Right atrium auricular region (tissue), 2 donors: ENCODE data around the gene CSGALNACT2. TPM values are rescaled to one million over a fixed set of nuclear protein-coding genes. Genes with fewer than 3 reads are reported as not detected.
"Not testable (repeated sequence)": the region's sequence is repeated elsewhere in the genome, so short reads cannot be mapped to it uniquely, and the experiment has no call there.

Source experiments
- DNase-seq: peaks from one replicate; pipeline ENCODE4 v3.0.0-alpha.2; 2019; ENCODE audit warnings: low spot score
- H3K27ac ChIP-seq, 2 donors: fragments of 200-600 bp; sonication (generic); 1 replicate in 1 of 2; 2 replicates in 1 of 2; pipeline ENCODE4 v1.5.1; 2016 to 2019
- H3K27me3 ChIP-seq, 2 donors: fragments of 200-600 bp; sonication (generic); one replicate each; pipeline versions ENCODE4 v1.5.1 to v1.6.0; 2017 to 2019
- H3K36me3 ChIP-seq: fragments of 200-600 bp; sonication (generic); one replicate; pipeline ENCODE4 v1.5.1; 2016
- H3K4me1 ChIP-seq, 2 donors: fragments of 200-600 bp; sonication (generic); one replicate each; pipeline versions ENCODE4 v1.5.1 to v1.6.0; 2017 to 2019
- H3K4me3 ChIP-seq, 2 donors: fragments of 200-600 bp; sonication (generic); 1 replicate in 1 of 2; 2 replicates in 1 of 2; pipeline ENCODE4 v1.5.1; 2017 to 2019; ENCODE audit warnings: mild to moderate bottlenecking in 1 of 2, moderate library complexity in 1 of 2
- H3K9me3 ChIP-seq, 2 donors: fragments of 200-600 bp; sonication (generic); one replicate each; pipeline ENCODE4 v1.5.1; 2019
- CTCF ChIP-seq, 2 donors: fragments of 200-600 bp; sonication (generic); IDR thresholded peaks; one replicate each; pipeline ENCODE4 v1.5.1; 2019; ENCODE audit warnings: antibody characterized with exemption in 2 of 2
- total RNA-seq, 2 donors: library from RNA; depleted of rRNA; stranded (reverse); fragments of >200 nt; gene quantifications; one replicate each; pipeline ENCODE4 v1.1.0, GENCODE V29; 2016

Gene CSGALNACT2
- total RNA-seq, 2 donors from 2014 or later: 10.0 to 14.9 TPM

- no peak for DNase-seq
- Histone ChIP-seq H3K4me1 (peaks cover 0 to 9% of the 10 kb centered on the region in 2 donors), H3K4me3 (no peak overlapping the region), H3K36me3 (no peaks in the 10 kb centered on the region), H3K9me3 (no peaks in the 10 kb centered on the region), H3K27ac (no peak overlapping the region), H3K27me3 (no peaks in the 10 kb centered on the region)
- no peak for TF ChIP-seq CTCF (IDR thresholded peaks at IDR 0.05)
Measured at GRCh38 chr10:43219848-43220247, 81.6 kb downstream of the CSGALNACT2 start.

GRCh38 chr10:43220251-43220650 is 82.0 kb downstream of the CSGALNACT2 start:
- not testable (repeated sequence) for H3K36me3 ChIP-seq, DNase-seq, H3K9me3 ChIP-seq, H3K27me3 ChIP-seq, H3K4me1 ChIP-seq, H3K4me3 ChIP-seq, H3K27ac ChIP-seq

- DNase-seq: no peak
Measured at GRCh38 chr10:43220657-43221418, 82.6 kb downstream of the CSGALNACT2 start.

GRCh38 chr10:43221419-43222209 is 83.4 kb downstream of the CSGALNACT2 start:
- H3K27me3 ChIP-seq: no peaks in the 10 kb centered on the region
- no peak overlapping the region for H3K27ac ChIP-seq
- no peaks in the 10 kb centered on the region for H3K4me1 ChIP-seq
- TF ChIP-seq CTCF (IDR thresholded peaks at IDR 0.05): no peak
- H3K9me3 ChIP-seq: no peaks in the 10 kb centered on the region
- H3K4me3 ChIP-seq: no peak overlapping the region
- DNase-seq: no peak
- H3K36me3 ChIP-seq: no peaks in the 10 kb centered on the region

More at GRCh38 chr10:43220657-43221418, 82.6 kb downstream of the CSGALNACT2 start:
- Histone ChIP-seq H3K9me3 (no peaks in the 10 kb centered on the region), H3K36me3 (no peaks in the 10 kb centered on the region), H3K4me1 (no peaks in the 10 kb centered on the region), H3K4me3 (no peak overlapping the region), H3K27ac (no peak overlapping the region), H3K27me3 (no peaks in the 10 kb centered on the region)
- no peak for TF ChIP-seq CTCF (IDR thresholded peaks at IDR 0.05)

- no peak overlapping the region for H3K4me3 ChIP-seq
- H3K27ac ChIP-seq: no peak overlapping the region
- no peaks in the 10 kb centered on the region for H3K36me3 ChIP-seq
- no peaks in the 10 kb centered on the region for H3K4me1 ChIP-seq
- H3K27me3 ChIP-seq: no peaks in the 10 kb centered on the region
- no peak for DNase-seq
- no peak for TF ChIP-seq CTCF (IDR thresholded peaks at IDR 0.05)
- no peaks in the 10 kb centered on the region for H3K9me3 ChIP-seq
Measured at GRCh38 chr10:43222210-43222720, 84.0 kb downstream of the CSGALNACT2 start.

GRCh38 chr10:43223056-43223455 is 84.8 kb downstream of the CSGALNACT2 start:
- no peaks in the 10 kb centered on the region for H3K9me3 ChIP-seq
- H3K36me3 ChIP-seq: no peaks in the 10 kb centered on the region
- H3K27ac ChIP-seq: no peak overlapping the region
- no peak for DNase-seq
- H3K4me1 ChIP-seq: no peaks in the 10 kb centered on the region
- TF ChIP-seq CTCF (IDR thresholded peaks at IDR 0.05): no peak
- no peaks in the 10 kb centered on the region for H3K27me3 ChIP-seq
- no peak overlapping the region for H3K4me3 ChIP-seq
